Panc1 (cell line): ENCODE measurements around the gene UBL7. TPM values are rescaled to one million over a fixed set of nuclear protein-coding genes. Genes with fewer than 3 reads are reported as not detected.

ENCODE experiments used
- ATAC-seq: fragments of 200-7000 bp; cut with Tn5 transposase; 2 replicates; pipeline ENCODE4 v1.9.1; 2020; ENCODE audit warnings: mild to moderate bottlenecking, moderate library complexity
- BruUV-seq: library from RNA; stranded (reverse); fragments of 400-500 nt; replicated peaks from 2 replicates; lab custom pipeline; 2021; lab: Mats Ljungman, UMichigan
- CTCF ChIA-PET: fragments of 300-600 bp; sonication (Branson Sonifier 250); formaldehyde crosslinking; loops from one replicate; lab custom pipeline; 2022; ENCODE audit warnings: antibody characterized with exemption; lab: Charles Lee
- POLR2A ChIA-PET: fragments of 300-600 bp; sonication (Branson Sonifier 250); formaldehyde crosslinking; loops from one replicate; lab custom pipeline; 2022; ENCODE audit warnings: antibody characterized with exemption; lab: Charles Lee
- DNase-seq: peaks from one replicate; pipeline ENCODE4 v3.0.0-alpha.2; 2010; ENCODE audit warnings: low read depth, low spot score
- H3K27ac ChIP-seq: 2 replicates; pipeline ENCODE4 v1.5.1; 2011; ENCODE audit warnings: mild to moderate bottlenecking, low read length, inconsistent platforms
- H3K27me3 ChIP-seq: fragments of 200-500 bp; sonication (Bioruptor generic); 2 replicates; pipeline ENCODE4 v1.6.0; 2014; ENCODE audit warnings: low read length, inconsistent platforms; ENCODE audit not compliant: control insufficient read depth, insufficient read depth
- H3K36me3 ChIP-seq: fragments of 200-500 bp; sonication (Bioruptor generic); 2 replicates; pipeline ENCODE4 v1.5.1; 2014; ENCODE audit warnings: inconsistent platforms, mild to moderate bottlenecking, low read length, moderate library complexity; ENCODE audit not compliant: control insufficient read depth, insufficient read depth
- H3K4me1 ChIP-seq: 2 replicates; pipeline ENCODE4 v1.5.1; 2011; ENCODE audit warnings: inconsistent platforms, mild to moderate bottlenecking, low read length, moderate library complexity; ENCODE audit not compliant: control insufficient read depth, insufficient read depth
- H3K4me3 ChIP-seq, 2 experiments: 2 replicates each; pipeline ENCODE4 v1.5.1; 2011 to 2012; ENCODE audit warnings: low read depth in 2 of 2, low read length in 2 of 2, mild to moderate bottlenecking in 2 of 2, inconsistent platforms in 1 of 2, moderate library complexity in 1 of 2
- H3K9me3 ChIP-seq: fragments of 200-500 bp; sonication (Bioruptor generic); 2 replicates; pipeline ENCODE4 v1.5.1; 2014; ENCODE audit warnings: low read depth, mild to moderate bottlenecking, inconsistent platforms, low read length, moderate library complexity; ENCODE audit not compliant: control insufficient read depth, insufficient read depth
- POLR2AphosphoS5 ChIP-seq: IDR thresholded peaks from 2 replicates; pipeline ENCODE4 v1.6.1; 2012; ENCODE audit warnings: mild to moderate bottlenecking, low read depth, low read length, moderate library complexity
- SIN3A ChIP-seq: IDR thresholded peaks from 2 replicates; pipeline ENCODE4 v1.6.1; 2012; ENCODE audit warnings: low read depth, mild to moderate bottlenecking, low read length, moderate library complexity, borderline replicate concordance; ENCODE audit not compliant: insufficient read depth
- TCF7L2 ChIP-seq: IDR thresholded peaks from 2 replicates; pipeline ENCODE4 v1.6.1; 2011; ENCODE audit warnings: mild to moderate bottlenecking, low read depth, low read length, inconsistent platforms
- in situ Hi-C: cut with HindIII; loops from 2 replicates; pipeline ENCODE4 v1.10.0; 2016; ENCODE audit warnings: low sequenced_read_pairs, low pct_unique_long_range_greater_than_20kb
- intact Hi-C: fragments of 100-400 bp; cut with micrococcal nuclease; formaldehyde crosslinking; loops from one replicate; pipeline ENCODE4 v1.10.0; 2022; ENCODE audit not compliant: unreplicated experiment
- total RNA-seq: library from RNA; stranded (reverse); gene quantifications from one replicate; pipeline ENCODE4 v1.2.1, GENCODE V29; 2021; ENCODE audit not compliant: unreplicated experiment
- TF ChIP-seq, protein P1 (sequence below), 2 experiments: IDR thresholded peaks; 2 replicates each; pipeline ENCODE4 v1.6.1; 2011 to 2012; ENCODE audit warnings: low read depth in 2 of 2, control low read depth in 1 of 2, low read length in 1 of 2, mild to moderate bottlenecking in 1 of 2, moderate library complexity in 1 of 2; ENCODE audit not compliant: insufficient read depth in 1 of 2
- TF ChIP-seq, protein P2 (sequence below): fragments of 450-650 bp; IDR thresholded peaks from 2 replicates; pipeline ENCODE4 v1.5.1; 2017; ENCODE audit warnings: mild to moderate bottlenecking

Gene UBL7
- total RNA-seq, 1 experiment from 2014 or later = 68.5 TPM

- Histone ChIP-seq H3K27me3 (no peaks in the 10 kb centered on the region), H3K4me1 (no peaks in the 10 kb centered on the region; the same call in 1 of the 2 replicates), H3K27ac (no peak overlapping the region), H3K9me3 (no peaks in the 10 kb centered on the region), H3K36me3 (no peaks in the 10 kb centered on the region), H3K4me3 (no peak overlapping the region)
- ATAC-seq (peak; percentile 84), DNase-seq (peak; percentile 86)
- TF ChIP-seq POLR2AphosphoS5 (no peak), TCF7L2 (no peak), SIN3A (no peak)
- TF ChIP-seq, protein P1, sequence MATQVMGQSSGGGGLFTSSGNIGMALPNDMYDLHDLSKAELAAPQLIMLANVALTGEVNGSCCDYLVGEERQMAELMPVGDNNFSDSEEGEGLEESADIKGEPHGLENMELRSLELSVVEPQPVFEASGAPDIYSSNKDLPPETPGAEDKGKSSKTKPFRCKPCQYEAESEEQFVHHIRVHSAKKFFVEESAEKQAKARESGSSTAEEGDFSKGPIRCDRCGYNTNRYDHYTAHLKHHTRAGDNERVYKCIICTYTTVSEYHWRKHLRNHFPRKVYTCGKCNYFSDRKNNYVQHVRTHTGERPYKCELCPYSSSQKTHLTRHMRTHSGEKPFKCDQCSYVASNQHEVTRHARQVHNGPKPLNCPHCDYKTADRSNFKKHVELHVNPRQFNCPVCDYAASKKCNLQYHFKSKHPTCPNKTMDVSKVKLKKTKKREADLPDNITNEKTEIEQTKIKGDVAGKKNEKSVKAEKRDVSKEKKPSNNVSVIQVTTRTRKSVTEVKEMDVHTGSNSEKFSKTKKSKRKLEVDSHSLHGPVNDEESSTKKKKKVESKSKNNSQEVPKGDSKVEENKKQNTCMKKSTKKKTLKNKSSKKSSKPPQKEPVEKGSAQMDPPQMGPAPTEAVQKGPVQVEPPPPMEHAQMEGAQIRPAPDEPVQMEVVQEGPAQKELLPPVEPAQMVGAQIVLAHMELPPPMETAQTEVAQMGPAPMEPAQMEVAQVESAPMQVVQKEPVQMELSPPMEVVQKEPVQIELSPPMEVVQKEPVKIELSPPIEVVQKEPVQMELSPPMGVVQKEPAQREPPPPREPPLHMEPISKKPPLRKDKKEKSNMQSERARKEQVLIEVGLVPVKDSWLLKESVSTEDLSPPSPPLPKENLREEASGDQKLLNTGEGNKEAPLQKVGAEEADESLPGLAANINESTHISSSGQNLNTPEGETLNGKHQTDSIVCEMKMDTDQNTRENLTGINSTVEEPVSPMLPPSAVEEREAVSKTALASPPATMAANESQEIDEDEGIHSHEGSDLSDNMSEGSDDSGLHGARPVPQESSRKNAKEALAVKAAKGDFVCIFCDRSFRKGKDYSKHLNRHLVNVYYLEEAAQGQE (IDR thresholded peaks at IDR 0.05; ENCODE audit: insufficient read depth in 1 of 2, low read depth in 2 of 2, low read length in 1 of 2) = no peak
- TF ChIP-seq, protein P2, sequence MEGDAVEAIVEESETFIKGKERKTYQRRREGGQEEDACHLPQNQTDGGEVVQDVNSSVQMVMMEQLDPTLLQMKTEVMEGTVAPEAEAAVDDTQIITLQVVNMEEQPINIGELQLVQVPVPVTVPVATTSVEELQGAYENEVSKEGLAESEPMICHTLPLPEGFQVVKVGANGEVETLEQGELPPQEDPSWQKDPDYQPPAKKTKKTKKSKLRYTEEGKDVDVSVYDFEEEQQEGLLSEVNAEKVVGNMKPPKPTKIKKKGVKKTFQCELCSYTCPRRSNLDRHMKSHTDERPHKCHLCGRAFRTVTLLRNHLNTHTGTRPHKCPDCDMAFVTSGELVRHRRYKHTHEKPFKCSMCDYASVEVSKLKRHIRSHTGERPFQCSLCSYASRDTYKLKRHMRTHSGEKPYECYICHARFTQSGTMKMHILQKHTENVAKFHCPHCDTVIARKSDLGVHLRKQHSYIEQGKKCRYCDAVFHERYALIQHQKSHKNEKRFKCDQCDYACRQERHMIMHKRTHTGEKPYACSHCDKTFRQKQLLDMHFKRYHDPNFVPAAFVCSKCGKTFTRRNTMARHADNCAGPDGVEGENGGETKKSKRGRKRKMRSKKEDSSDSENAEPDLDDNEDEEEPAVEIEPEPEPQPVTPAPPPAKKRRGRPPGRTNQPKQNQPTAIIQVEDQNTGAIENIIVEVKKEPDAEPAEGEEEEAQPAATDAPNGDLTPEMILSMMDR = no peak
- intact Hi-C loops (no loop called here), in situ Hi-C loops (no loop called here)
- POLR2A ChIA-PET = interaction anchor here (0.6 kb wide), 1 partner anchor 698 kb away, joined by 3 read pairs; no protein-coding TSS in a partner anchor
- CTCF ChIA-PET = interaction anchor here (0.6 kb wide), 1 partner anchor 11 kb away, joined by 3 read pairs; no protein-coding TSS in a partner anchor
- no TSS peak for BruUV-seq
Observed at GRCh38 chr15:74396445-74397238, 64.3 kb downstream of the UBL7 start.

GRCh38 chr15:74396146-74396438, 64.9 kb downstream of the UBL7 start:
- Histone ChIP-seq H3K27ac (no peak overlapping the region), H3K9me3 (no peaks in the 10 kb centered on the region), H3K27me3 (no peaks in the 10 kb centered on the region), H3K4me1 (no peaks in the 10 kb centered on the region; the same call in 1 of the 2 replicates), H3K36me3 (no peaks in the 10 kb centered on the region), H3K4me3 (no peak overlapping the region)
- no peak for DNase-seq
- TF ChIP-seq POLR2AphosphoS5 (no peak), SIN3A (no peak), TCF7L2 (no peak)
- TF ChIP-seq, protein P1 (IDR thresholded peaks at IDR 0.05; ENCODE audit: insufficient read depth in 1 of 2, low read depth in 2 of 2, low read length in 1 of 2) = no peak
- TF ChIP-seq, protein P2 = no peak
- no TSS peak for BruUV-seq
- intact Hi-C loops (no loop called here), in situ Hi-C loops (no loop called here)
- CTCF ChIA-PET = interaction anchor here (0.6 kb wide), 1 partner anchor 14 kb away, joined by 3 read pairs; no protein-coding TSS in a partner anchor
- POLR2A ChIA-PET = no interaction called here
- ATAC-seq = no peak
